ENCODE measurements around the gene SNX32.

Gene SNX32

DNA sequence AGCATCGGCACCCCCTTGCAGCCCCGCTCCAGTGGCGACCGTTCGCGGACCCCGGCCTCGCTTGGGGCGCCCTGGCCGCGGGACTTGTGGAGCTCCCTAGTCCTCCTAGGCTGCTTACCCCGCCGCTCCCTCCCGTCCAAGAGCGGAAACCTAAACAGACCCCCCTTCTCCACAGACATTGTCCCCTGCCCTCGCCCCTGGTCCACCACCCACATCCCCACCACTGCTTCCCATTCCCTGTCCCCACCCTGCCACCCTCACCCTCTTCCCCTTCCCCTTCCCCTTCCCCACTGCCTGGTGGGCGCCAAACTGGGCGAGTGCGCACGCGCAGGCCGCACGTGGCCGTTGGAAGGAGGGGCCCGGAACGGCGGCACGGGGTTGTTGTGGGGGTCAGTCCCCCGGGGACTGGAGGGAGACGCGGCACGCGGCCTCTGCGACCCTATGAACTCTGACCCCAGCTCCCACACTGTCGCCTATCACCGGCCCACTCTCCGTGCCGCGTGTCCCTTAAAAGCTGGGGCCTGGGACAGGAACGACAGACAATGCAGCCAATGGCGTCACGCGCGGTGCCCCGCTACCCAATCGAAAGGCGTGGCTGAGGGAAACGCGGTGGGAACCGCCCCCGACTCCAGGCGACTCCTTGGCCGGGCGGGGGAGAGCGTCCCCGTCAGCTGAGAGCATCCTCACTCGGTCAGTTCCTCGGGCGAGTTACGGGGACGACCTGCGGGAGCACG lies at the start of gene SNX32:
Gene SNX32 (plus strand): TSS at position 667 of the 734 bp plus-strand sequence. CDS start 103 bp downstream, outside the sequence.
- Mint-ChIP-seq H3K27me3 (no peaks in the 10 kb centered on the region), H3K36me3 (ENCODE audit: insufficient read depth) (peaks cover 4% of the 10 kb centered on the region), H3K27ac (ENCODE audit: low read depth) (no peak within 1 kb of the TSS), H3K9me3 (no peaks in the 10 kb centered on the region), H3K4me3 (no peak within 1 kb of the TSS), H3K4me1 (peaks cover 5% of the 10 kb centered on the region)
- ATAC-seq (replicated peaks; ENCODE audit: extremely low read depth, poor library complexity, severe bottlenecking) (peak; percentile 100), DNase-seq (ENCODE audit: low spot score in 2 of 2) (peak; percentile 89 to 91)

DNA sequence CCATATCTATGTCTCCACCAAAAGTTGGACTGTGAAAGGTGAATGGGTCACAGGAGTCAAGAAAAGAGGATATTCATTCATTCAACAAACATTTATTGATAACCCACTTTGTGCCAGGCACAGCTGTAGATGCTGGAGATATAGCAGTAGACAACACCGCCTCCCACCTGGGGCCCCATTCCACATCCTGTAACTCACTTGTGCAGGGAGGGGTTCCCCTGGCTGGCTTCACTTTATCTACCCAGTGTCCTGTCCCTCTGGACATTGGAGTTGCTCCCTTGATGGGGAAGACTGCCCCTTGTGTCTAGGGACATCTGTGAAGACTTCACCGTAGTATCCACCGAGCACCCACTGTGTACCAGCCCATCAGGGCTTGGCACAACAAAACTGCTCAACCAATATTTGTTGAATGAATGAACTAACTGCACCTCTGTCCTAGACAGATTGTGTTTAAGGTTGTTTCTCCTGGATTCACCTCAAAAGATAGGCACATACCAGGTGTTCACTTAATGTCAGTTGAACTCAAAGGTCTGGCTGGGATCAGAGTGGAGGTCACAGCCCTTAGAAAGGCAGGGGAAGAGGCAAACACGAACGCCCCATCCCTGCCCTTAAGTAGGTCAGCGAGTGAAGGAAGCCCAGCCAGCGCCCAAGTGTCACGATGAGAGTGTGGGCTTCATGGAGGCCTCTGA lies 48.3 kb upstream of the SNX32 start:
- H3K27ac Mint-ChIP-seq (ENCODE audit: low read depth): no peak overlapping the region
- DNase-seq (ENCODE audit: low spot score in 2 of 2): no peak
- no peaks in the 10 kb centered on the region for H3K9me3 Mint-ChIP-seq
- peaks cover 24% of the 10 kb centered on the region for H3K4me1 Mint-ChIP-seq
- peaks cover 3% of the 10 kb centered on the region for H3K36me3 Mint-ChIP-seq (ENCODE audit: insufficient read depth)
- peak overlapping the region; percentile 73 for H3K4me3 Mint-ChIP-seq
- ATAC-seq (replicated peaks; ENCODE audit: extremely low read depth, poor library complexity, severe bottlenecking): no peak
- peaks cover 46% of the 10 kb centered on the region for H3K27me3 Mint-ChIP-seq

DNA sequence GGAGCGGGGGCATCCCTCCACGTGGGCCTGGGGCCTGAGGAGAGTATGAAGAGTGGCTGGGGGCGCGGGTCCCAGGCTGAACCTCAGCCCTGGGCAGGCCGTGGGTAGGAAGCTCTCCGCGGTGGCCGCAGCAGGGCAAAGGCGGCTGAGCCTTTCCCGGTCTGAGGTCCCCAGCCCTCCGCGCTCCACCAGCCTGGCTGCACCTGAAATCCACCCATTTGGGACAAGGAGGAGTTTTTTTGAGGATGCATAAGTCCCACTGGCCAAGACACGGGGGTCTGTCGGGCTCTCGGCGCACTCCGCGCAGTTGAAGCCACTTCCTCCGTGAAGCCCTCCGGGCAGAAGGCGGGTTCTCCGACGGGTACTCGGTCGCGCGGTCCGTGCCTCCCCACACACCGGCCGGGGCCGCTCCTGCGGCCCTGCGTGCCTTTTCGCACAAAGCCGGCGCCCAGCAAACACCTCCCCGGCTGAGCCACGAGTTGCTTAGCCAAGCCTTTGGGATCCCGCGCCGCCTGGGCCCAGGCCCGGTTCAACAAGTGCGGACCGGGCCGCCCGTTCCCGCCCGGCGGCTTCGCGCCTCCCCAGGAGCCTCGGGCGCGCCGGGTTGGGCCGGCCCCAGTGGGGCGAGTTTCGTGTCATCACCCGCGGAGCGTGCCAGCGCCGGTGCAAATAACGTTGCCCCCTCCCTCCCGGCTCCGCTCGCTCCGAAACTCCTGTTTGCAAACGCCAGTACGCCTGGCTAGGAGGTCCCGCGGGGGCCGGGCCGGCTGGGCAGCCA lies 47.6 kb upstream of the SNX32 start:
- peaks cover 3% of the 10 kb centered on the region for H3K36me3 Mint-ChIP-seq (ENCODE audit: insufficient read depth)
- H3K4me3 Mint-ChIP-seq: peak overlapping the region; percentile 75
- DNase-seq (ENCODE audit: low spot score in 2 of 2): no peak
- no peak for ATAC-seq (replicated peaks; ENCODE audit: extremely low read depth, poor library complexity, severe bottlenecking)
- peaks cover 28% of the 10 kb centered on the region for H3K4me1 Mint-ChIP-seq
- no peaks in the 10 kb centered on the region for H3K9me3 Mint-ChIP-seq
- H3K27me3 Mint-ChIP-seq: peaks cover 53% of the 10 kb centered on the region
- no peak overlapping the region for H3K27ac Mint-ChIP-seq (ENCODE audit: low read depth)

DNA sequence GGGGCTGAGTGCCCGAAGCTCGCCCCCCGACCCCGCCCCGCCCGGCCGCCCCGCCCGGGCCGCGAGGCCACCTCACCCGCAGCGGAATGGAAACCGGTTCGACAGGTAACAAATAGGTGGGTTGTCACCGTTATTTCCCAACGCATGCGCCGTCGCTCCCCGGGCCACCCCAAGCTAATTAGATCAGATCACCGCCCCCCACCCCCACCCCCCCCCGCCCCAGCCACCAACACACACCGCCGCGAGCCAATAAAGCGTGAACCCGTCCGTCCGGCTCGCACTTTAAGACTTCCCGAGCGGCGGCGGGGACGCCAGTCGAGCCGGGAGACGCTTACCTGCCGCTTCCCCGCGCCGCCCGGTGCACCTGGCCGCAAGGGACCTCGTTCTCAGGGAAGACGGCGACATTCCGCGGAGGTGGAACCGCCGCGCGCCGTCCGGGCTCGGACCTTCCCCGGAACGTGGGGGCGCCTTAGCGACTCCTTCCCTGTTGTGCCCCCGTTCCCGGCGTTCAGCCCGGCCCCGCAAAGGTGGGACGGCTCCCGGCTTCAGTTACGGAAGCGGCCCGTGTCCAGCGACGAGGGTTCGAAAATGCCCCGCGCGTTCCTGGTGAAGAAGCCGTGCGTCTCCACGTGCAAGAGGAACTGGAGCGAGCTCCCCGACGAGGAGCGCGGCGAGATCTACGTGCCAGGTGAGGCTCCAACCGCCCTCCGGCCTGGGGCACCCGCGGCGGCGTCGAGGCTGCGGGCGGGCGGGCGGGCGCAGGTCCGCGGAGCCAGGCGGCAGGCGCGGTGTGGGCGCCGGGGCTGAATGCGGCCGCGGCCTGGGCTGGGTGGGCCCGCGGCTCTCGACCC lies 46.8 kb upstream of the SNX32 start, which contains the start of gene OVOL1:
Gene OVOL1 (plus strand): TSS at position 278 of the 851 bp plus-strand sequence. CDS start 311 bp downstream, at position 589.
- H3K27ac Mint-ChIP-seq (ENCODE audit: low read depth): peak within 1 kb of the TSS; percentile 17

DNA sequence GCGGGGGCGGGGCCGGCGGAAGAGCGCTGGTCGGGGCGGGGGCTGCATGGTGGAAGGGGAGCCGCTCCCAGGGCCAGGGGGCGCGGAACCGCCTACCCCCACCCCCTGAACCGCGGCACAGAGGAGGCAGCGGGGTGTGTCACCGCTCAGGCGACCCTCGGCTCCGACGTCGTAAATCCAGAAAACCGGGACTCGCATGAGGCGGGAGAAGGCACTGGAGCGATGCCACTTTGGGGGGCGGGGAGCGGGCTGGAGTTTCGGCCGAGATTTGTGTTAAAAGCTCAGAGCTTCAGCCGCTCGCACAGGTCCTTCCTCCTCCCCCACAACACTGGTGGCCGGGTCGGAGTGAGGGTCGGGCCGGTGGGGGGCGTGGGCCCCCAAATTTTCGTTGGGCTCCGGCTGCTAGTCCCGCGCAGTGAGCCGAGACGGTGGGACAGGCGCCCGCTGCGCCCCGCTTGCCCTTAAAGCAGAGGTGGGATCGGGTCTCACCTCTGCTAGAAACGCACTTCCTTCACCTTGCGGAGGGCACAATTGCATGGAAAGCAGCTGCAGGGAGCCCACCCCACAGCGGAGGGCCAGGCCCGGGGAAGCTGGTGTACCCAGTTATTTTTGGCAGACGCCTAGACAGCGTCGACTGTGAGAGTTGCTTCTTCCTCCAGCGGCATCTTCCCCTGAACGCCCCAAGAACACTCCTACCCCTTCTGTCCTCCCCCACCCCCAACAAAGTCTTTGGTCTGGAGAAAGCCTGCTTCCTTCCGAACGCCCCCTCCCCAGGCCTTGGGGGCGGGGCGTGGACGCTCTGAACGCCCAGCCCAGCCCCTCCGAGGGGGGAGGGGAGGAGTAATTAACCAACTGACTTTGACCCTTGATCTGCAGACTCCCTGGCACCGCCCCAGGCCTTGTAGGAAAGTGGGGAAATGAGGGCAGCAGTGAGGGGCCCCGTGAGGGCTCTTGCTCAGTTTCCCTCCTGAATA lies 45.8 kb upstream of the SNX32 start:
- H3K27me3 Mint-ChIP-seq: peaks cover 54% of the 10 kb centered on the region
- H3K4me1 Mint-ChIP-seq: peaks cover 33% of the 10 kb centered on the region
- peaks cover 3% of the 10 kb centered on the region for H3K36me3 Mint-ChIP-seq (ENCODE audit: insufficient read depth)
- no peaks in the 10 kb centered on the region for H3K9me3 Mint-ChIP-seq
- ATAC-seq (replicated peaks; ENCODE audit: extremely low read depth, poor library complexity, severe bottlenecking): no peak
- H3K4me3 Mint-ChIP-seq: peak overlapping the region; percentile 72
- no peak for DNase-seq (ENCODE audit: low spot score in 2 of 2)
- peak overlapping the region; percentile 17 for H3K27ac Mint-ChIP-seq (ENCODE audit: low read depth)

More for the DNA sequence above, 46.8 kb upstream of the SNX32 start, which contains the start of gene OVOL1:
- peaks cover 30% of the 10 kb centered on the region for H3K4me1 Mint-ChIP-seq
- no peaks in the 10 kb centered on the region for H3K9me3 Mint-ChIP-seq
- peaks cover 54% of the 10 kb centered on the region for H3K27me3 Mint-ChIP-seq
- ATAC-seq (replicated peaks; ENCODE audit: extremely low read depth, poor library complexity, severe bottlenecking): no peak
- DNase-seq (ENCODE audit: low spot score in 2 of 2): no peak
- peak within 1 kb of the TSS; percentile 75 for H3K4me3 Mint-ChIP-seq
- H3K36me3 Mint-ChIP-seq (ENCODE audit: insufficient read depth): peaks cover 3% of the 10 kb centered on the region

DNA sequence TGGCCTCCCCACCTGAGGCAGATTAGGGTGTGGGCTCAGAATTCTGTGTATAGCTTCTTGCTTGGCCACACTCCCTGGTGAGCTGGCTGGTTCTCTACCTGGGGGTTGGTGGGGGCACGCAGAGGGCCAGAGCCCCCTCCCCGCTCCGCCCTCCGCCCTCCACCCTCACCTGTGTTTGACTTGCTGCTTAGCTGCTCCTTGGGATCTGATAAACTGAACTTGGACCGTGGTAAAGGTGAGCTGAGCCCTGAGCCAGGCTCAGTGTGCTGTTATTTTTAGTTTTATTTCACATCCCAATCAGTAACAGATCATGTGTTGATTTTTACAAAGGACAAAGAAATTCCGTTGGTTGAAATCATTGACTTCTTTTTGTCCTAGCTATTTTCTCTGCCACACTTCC lies 44.9 kb upstream of the SNX32 start:
- no peaks in the 10 kb centered on the region for H3K9me3 Mint-ChIP-seq
- H3K4me1 Mint-ChIP-seq: peaks cover 33% of the 10 kb centered on the region
- H3K27ac Mint-ChIP-seq (ENCODE audit: low read depth): no peak overlapping the region
- ATAC-seq (replicated peaks; ENCODE audit: extremely low read depth, poor library complexity, severe bottlenecking) (no peak), DNase-seq (ENCODE audit: low spot score in 2 of 2) (no peak)
- peaks cover 54% of the 10 kb centered on the region for H3K27me3 Mint-ChIP-seq
- H3K36me3 Mint-ChIP-seq (ENCODE audit: insufficient read depth): peaks cover 3% of the 10 kb centered on the region
- H3K4me3 Mint-ChIP-seq: no peak overlapping the region

DNA sequence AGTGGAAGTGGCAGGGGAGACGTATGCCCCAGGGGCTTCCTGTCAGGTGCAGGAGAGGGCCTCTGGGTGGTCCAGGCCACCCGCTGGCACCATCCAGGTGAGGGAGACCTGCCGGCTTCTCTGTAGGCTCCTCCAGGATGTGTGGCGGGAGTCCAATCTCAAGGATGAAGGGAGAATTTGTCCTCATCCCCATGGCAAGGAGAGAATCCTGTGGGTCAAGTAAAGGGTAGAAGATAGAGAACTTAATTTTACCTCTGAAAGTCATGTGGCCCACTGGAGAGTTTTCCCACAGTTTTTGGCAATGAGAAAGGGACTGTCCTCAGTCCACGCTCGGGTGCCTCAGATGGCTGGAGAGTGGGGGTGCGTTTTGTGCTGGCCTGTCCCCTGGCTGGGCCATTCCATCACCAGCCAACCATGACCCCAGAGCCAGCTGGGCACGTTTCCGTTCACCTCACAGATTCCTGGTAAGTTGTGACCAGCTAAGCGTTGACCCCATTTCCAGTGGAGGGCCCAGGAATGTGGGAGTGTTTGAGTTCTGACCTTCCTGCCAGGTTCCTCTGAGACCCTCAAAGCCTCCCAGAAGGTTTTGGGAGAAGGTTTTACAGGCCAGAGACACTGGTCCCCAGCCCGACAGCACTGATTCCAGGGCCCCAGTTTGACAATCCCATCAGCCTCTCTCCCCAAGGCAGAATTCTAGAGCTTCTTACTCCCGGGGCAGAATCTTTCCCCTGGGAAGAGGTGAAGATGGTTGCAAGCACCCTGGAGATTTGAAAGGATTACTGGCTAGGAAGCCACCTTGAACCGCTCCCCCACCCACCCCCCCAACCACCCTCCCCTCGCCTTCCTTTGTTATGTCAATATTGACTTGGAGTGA lies 44.3 kb upstream of the SNX32 start:
- no peak for ATAC-seq (replicated peaks; ENCODE audit: extremely low read depth, poor library complexity, severe bottlenecking)
- peaks cover 48% of the 10 kb centered on the region for H3K27me3 Mint-ChIP-seq

DNA sequence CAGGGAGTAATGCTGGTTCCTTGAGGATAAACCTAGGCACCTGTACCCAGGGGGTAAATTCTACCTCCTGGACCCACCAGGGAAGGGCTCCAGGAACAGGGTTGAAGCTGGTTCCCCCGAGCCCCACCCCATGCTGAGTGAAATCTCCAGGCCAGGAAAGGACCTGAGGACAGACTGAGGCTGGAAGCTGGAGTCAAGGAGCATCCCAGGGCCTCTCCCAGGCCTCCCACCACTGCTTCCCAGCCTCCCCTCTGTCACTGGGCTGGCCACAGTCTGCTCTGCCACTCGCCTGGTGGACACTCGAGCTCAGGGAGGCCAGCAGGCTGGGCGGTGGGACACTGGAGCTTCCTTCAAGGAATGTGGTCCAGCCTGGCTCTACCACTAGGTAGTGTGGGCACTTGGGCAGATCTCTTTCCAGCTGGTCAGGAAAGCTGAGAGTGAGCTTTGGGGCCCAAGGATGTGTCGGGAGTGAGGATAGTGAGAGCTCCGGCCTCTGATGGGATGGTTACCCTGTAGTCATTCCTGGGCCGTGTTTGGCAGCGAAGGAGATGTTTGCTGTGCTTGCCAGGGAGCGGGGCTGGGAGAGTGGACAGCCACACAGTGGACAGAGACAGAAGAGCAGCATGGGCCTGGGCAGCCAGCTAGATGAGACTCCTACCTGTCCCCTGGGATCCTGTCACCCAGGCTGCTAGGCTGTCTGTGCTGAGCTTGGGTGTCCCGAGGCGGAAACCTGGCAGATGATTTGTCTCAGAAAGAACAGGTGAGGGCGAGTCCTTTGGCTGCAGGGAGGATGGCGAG lies 43.5 kb upstream of the SNX32 start:
- H3K4me1 Mint-ChIP-seq: peaks cover 30% of the 10 kb centered on the region
- H3K9me3 Mint-ChIP-seq: no peaks in the 10 kb centered on the region
- H3K27ac Mint-ChIP-seq (ENCODE audit: low read depth): peak overlapping the region; percentile 32
- DNase-seq (ENCODE audit: low spot score in 2 of 2) (no peak), ATAC-seq (replicated peaks; ENCODE audit: extremely low read depth, poor library complexity, severe bottlenecking) (no peak)
- no peak overlapping the region for H3K4me3 Mint-ChIP-seq
- H3K27me3 Mint-ChIP-seq: peaks cover 41% of the 10 kb centered on the region
- H3K36me3 Mint-ChIP-seq (ENCODE audit: insufficient read depth): peaks cover 5% of the 10 kb centered on the region

More for the DNA sequence above, 44.3 kb upstream of the SNX32 start:
- H3K27ac Mint-ChIP-seq (ENCODE audit: low read depth): no peak overlapping the region
- H3K36me3 Mint-ChIP-seq (ENCODE audit: insufficient read depth): peaks cover 3% of the 10 kb centered on the region
- no peak for DNase-seq (ENCODE audit: low spot score in 2 of 2)
- no peaks in the 10 kb centered on the region for H3K9me3 Mint-ChIP-seq
- H3K4me3 Mint-ChIP-seq: no peak overlapping the region
- H3K4me1 Mint-ChIP-seq: peaks cover 33% of the 10 kb centered on the region

DNA sequence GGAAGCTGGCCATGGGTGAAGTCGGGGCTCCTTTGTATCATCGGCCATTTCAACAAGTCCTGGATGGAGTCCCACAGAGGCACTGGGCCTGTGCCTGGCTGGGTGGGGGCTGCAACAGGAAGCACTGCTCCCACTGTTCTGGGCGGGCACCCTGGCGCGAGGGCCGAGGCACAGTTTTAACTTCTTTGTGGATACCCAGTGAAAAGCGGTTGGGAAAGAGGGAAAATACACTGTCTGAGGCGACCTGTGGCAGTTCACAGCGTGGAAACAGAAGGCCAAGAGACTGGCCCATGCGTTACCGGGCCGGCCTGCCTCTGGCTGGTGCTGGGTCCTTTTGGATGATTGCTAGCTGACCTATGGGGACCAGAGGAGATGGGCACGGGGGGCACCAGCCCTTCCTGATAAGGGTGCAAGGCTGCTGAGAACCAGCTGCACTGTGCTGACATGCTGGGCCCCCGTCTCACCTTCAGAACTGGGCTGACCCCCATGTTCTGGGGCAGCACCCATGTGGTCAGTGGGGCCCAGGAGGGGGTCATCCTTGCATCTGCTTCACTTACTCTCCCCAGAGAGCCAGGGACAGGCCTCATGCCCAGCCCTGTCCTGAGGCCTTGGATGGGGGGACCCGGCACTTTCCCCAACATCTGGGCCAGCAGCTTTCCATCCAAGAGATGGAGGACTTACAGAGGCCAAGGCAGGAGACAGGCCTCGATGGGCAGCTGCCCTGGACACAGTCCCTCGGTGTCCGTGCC lies 42.7 kb upstream of the SNX32 start:
- Mint-ChIP-seq H3K36me3 (ENCODE audit: insufficient read depth) (peaks cover 3% of the 10 kb centered on the region), H3K9me3 (no peaks in the 10 kb centered on the region), H3K27ac (ENCODE audit: low read depth) (peak overlapping the region; percentile 32), H3K4me1 (peaks cover 22% of the 10 kb centered on the region), H3K4me3 (no peak overlapping the region), H3K27me3 (peaks cover 38% of the 10 kb centered on the region)
- DNase-seq (ENCODE audit: low spot score in 2 of 2) (no peak), ATAC-seq (replicated peaks; ENCODE audit: extremely low read depth, poor library complexity, severe bottlenecking) (no peak)
